Measurements from ENCODE around the gene CCM2. TPM values are rescaled to one million over a fixed set of nuclear protein-coding genes. Genes with fewer than 3 reads are reported as not detected.
A peak's percentile ranks its signal among the peaks of the same experiment; 100 is the strongest.
"Not testable (repeated sequence)": the region's sequence is repeated elsewhere in the genome, so short reads cannot be mapped to it uniquely, and the experiment has no call there.

Gene CCM2
- total RNA-seq, 1 experiment from 2014 or later = 29.0 TPM

DNA sequence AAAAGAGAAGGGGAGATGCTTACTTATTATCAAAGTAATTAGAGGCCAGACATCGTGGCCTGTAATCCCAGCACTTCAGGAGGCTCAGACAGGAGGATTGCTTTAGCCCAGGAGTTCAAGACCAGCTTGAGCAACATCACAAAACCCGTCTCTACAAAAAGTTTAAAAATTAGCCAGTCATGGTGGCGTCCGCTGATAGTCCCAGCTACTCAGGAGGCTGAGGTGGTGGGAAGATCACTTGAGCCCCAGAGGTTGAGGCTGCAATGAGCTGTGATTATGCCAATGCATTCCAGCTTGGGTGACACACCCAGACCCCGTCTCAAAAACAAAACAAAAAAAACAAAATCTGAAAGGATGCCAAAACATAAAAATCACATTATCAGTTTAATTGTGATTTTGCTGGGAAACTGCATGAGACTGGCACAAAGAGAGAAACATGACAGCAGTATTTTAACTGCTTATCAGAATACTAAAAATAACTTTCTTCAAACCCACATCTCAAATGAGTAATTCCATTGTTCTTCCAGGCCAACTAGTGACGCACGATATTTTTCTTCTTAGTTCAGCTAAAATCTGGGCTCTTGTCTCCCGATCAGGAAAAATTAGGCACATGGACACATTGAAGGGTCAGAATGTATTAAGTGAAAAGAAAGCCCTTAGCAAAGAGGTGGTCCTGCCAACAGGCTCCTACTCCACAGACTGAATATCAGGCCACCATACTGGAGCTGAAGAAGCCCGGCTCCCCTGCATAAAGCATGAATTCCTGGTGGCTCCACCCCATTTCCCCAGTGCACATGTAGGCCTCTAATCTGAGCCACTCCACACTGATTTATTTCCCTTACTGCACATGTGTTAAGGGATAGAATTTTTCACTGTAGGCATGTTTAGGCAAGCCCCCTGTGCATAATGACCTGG lies 9.6 kb upstream of the CCM2 start:
- in situ Hi-C loops (cut with HindIII; ENCODE audit: low pct_unique_long_range_greater_than_20kb, low sequenced_read_pairs) = no loop called here
- peak; percentile 88 for DNase-seq (ENCODE audit: low read depth, low spot score)

DNA sequence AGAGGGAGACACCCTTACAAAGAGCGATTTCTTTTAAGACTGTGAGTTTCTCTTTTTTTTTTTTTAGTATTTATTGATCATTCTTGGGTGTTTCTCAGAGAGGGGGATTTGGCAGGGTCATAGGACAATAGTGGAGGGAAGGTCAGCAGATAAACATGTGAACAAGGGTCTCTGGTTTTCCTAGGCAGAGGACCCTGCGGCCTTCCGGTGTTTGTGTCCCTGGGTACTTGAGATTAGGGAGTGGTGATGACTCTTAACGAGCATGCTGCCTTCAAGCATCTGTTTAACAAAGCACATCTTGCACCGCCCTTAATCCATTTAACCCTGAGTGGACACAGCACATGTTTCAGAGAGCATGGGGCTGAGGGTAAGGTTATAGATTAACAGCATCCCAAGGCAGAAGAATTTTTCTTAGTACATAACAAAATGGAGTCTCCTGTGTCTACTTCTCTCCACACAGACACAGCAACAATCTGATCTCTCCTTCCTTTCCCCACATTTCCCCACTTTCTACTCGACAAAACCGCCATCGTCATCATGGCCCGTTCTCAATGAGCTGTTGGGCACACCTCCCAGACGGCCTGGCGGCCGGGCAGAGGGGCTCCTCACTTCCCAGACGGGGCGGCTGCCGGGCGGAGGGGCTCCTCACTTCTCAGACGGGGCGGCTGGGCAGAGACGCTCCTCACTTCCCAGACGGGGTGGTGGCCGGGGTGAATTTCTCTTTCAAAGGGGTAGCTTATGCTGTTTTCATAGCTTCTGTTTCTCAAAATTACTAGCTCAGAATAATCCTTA lies 7.8 kb upstream of the CCM2 start:
- in situ Hi-C loops (cut with HindIII; ENCODE audit: low pct_unique_long_range_greater_than_20kb, low sequenced_read_pairs) = not testable (repeated sequence)

DNA sequence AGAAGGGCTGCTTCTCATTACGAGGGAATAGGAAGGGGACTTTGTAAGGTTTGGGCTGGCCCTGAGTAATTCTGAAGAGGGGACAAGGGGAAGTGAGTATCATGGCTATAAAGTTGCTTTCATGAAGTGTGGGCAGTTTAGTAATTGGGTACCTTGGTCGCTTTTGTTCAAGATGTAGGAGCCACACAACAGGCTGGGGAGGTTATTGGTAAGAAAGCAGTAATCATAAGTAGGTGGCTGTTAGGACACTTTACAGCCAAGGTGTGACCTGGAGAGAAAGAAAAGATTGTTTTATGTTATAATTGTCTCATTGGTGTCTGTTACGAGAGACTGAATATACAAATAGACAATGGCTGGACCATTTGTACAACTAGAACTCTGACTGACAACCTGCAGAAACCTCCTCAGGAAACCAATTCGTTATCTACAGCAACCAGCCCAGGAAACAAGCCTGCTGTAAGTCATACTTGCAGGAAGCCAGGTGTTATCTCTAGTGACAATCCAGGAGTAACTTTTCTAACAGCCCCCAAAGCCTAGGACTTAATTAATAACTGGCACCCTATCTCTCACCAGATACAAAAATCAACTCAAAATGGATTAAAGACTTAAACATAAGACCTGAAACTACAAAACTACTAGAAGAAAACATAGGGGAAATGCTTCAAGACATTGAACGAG lies 5.0 kb upstream of the CCM2 start:
- in situ Hi-C loops (cut with HindIII; ENCODE audit: low pct_unique_long_range_greater_than_20kb, low sequenced_read_pairs) = no loop called here
- DNase-seq (ENCODE audit: low read depth, low spot score) = no peak

More for the DNA sequence above, 7.8 kb upstream of the CCM2 start:
- DNase-seq (ENCODE audit: low read depth, low spot score) = not testable (repeated sequence)

DNA sequence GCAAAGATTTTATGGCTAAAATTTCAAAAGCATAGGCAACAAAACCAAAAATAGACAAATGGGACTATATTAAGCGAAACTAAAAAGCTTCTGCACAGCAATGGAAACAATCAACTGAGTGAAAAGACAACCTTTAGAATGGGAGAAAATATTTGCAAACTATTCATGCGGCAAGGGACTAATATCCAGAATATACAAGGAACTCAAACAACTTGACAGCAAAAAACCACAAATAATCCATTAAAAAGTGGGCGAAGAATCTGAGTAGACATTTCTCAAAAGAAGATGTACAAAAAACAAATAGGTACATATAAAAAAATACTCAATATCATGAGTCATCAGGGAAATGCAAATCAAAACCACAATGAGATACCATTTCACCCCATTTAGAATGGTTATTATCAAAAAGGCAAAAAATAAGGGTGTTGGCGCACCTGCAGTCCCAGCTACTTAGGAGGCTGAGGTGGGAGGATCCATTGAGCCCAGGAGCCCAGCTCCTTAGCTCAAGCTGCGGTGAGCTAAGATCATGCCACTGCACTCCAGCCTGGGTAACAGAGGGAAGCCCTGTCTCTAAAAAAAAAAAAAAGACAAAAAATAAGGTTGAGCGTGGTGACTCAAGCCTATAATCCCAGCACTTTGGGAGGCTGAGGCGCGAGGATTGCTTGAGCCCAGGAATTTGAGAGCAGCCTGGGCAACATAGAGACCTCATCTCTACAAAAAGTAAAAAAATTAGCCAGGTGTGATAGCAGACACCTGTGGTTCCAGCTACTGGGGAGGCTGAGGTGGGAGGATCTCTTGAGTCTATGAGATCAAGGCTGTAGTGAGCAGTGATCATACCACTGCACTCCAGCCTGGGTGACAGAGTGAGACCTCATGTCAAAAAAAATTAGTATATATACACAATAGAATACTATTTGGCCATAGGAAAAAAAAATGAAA lies 4.2 kb upstream of the CCM2 start:
- no peak for DNase-seq (ENCODE audit: low read depth, low spot score)
- in situ Hi-C loops (cut with HindIII; ENCODE audit: low pct_unique_long_range_greater_than_20kb, low sequenced_read_pairs) = no loop called here

DNA sequence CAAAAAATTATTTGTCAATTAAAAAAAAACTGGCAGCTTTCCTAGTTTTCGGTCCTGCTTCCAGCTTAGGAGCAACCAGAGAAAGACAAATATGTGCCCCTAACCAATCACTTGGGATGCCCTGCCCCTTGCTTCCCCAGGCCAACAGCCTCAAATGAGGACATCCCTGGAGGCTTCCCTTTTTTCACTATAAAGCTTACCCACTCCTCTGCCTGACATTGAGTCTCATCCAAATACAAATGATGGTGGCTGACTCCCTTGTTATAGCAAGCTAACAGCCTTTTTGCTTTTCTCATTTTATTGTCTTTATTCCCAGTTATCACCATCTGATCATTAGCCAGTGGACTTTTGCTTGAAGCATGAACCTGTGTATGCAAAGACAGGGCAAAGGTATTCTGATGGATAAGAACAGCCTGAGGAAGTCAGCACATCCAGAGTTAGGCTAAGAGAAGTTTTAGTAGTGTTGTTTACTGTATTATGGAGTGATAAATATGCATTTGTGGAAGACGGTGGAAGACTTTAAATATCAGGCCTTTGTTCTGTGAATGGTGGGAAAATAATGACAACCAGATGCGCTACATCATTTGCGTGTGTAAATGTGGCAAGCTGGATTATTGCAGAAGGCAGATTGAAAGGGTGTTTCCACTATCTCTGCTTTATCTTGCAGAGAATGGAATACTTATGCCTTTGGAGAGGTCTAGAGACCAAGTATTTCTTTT lies 1.7 kb upstream of the CCM2 start:
- no peak for DNase-seq (ENCODE audit: low read depth, low spot score)
- in situ Hi-C loops (cut with HindIII; ENCODE audit: low pct_unique_long_range_greater_than_20kb, low sequenced_read_pairs) = no loop called here

DNA sequence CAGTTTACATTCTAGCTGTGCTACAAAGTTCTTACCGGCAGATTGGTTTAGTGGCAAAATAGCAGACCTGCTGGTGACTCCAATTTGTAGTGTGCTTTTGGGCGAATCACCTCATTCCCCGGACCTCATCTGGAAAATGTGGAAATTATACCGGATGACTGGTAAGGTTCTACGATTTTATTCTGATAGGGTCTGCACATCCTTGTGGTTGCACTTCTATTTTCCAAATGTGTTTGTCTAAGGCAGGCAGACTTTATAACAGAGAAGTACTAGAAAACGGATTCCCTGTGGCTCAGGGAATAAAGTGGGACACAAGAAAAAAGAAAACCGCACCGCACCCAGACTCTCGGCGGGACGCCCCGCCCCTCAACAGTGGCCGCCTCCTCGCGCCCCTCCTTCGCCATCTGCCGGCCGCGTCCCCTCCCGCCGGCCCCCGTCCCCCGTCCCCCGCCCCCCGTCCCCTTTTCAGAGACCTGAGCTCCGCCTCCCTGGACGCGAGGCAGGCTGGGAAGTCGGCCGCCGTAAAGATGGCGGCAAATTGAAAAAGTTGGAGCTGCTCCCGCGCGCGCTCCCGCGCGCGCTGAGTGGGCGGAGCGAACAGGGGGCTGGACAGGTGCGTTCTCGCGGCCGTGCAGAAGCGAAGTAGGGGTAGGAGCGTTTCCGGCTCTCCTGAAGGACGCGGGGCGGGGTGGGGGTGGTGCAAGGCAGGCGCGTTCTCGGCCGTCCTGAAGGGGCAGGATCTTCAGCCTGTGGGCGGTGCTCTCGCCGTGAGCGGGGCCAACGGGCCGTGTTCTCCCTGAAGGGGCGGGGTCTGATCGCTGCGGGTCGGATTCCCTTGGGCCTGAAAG lies 532 bp upstream of the CCM2 start:
- in situ Hi-C loops (cut with HindIII; ENCODE audit: low pct_unique_long_range_greater_than_20kb, low sequenced_read_pairs) = no loop called here
- peak; percentile 100 for DNase-seq (ENCODE audit: low read depth, low spot score)

GRCh38 chr7:45001138-45001694 lies 1.2 kb downstream of the CCM2 start:
- no peak for DNase-seq (ENCODE audit: low read depth, low spot score)
- in situ Hi-C loops (cut with HindIII; ENCODE audit: low pct_unique_long_range_greater_than_20kb, low sequenced_read_pairs) = no loop called here

GRCh38 chr7:45001826-45002225 lies 1.8 kb downstream of the CCM2 start:
- DNase-seq (ENCODE audit: low read depth, low spot score) = no peak
- in situ Hi-C loops (cut with HindIII; ENCODE audit: low pct_unique_long_range_greater_than_20kb, low sequenced_read_pairs) = no loop called here

DNA sequence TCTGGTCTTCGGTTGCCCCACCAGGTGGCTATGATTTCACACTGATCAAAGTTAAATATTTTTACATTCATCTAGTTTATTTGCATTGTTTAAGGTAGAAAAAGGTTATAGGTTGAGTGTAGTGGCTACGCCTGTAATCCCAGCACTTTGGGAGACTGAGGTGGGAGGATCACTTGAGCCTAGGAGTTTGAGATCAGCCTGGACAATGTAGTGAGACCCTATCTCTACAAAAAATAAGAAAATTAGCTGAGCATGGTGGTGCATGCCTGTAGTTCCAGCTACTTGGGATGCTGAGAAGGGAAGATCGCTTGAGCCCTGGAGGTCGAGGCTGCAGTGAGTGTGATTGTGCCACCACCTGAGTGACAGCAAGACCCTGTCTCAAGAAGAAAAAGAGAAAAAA lies 3.8 kb downstream of the CCM2 start:
- no peak for DNase-seq (ENCODE audit: low read depth, low spot score)
- in situ Hi-C loops (cut with HindIII; ENCODE audit: low pct_unique_long_range_greater_than_20kb, low sequenced_read_pairs) = no loop called here

- in situ Hi-C loops (cut with HindIII; ENCODE audit: low pct_unique_long_range_greater_than_20kb, low sequenced_read_pairs) = no loop called here
Measured at GRCh38 chr7:45007106-45007505, 7.1 kb downstream of the CCM2 start.

GRCh38 chr7:45007571-45008328 lies 7.7 kb downstream of the CCM2 start:
- in situ Hi-C loops (cut with HindIII; ENCODE audit: low pct_unique_long_range_greater_than_20kb, low sequenced_read_pairs) = no loop called here

More at GRCh38 chr7:45007106-45007505, 7.1 kb downstream of the CCM2 start:
- DNase-seq (ENCODE audit: low read depth, low spot score) = no peak

DNA sequence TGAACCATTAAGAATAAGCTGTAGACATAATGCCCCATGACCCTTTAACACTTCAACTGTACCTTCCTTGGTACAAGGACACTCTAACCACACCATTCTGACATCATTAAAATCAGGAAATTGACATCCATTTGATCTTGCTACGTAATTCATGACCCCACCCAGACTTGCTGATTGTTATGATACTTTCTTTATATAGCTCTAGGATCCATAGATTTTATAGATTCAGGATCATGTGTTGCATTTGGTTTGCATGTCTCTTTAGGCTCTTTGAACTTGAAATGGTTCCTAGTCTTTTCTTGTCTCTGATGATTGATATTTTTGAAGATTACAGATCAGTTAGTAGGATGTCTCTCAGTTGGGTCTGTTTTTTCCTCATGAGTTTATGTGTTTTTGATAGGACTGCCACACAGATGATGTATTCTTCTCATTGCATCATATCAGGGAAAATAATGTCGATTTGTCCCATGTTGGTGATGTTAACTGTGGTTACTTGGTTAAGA lies 13.5 kb downstream of the CCM2 start:
- no peak for DNase-seq (ENCODE audit: low read depth, low spot score)
- in situ Hi-C loops (cut with HindIII; ENCODE audit: low pct_unique_long_range_greater_than_20kb, low sequenced_read_pairs) = no loop called here

More at GRCh38 chr7:45007571-45008328, 7.7 kb downstream of the CCM2 start:
- DNase-seq (ENCODE audit: low read depth, low spot score) = no peak

GRCh38 chr7:45015313-45015712 lies 15.3 kb downstream of the CCM2 start:
- in situ Hi-C loops (cut with HindIII; ENCODE audit: low pct_unique_long_range_greater_than_20kb, low sequenced_read_pairs) = no loop called here
- no peak for DNase-seq (ENCODE audit: low read depth, low spot score)

DNA sequence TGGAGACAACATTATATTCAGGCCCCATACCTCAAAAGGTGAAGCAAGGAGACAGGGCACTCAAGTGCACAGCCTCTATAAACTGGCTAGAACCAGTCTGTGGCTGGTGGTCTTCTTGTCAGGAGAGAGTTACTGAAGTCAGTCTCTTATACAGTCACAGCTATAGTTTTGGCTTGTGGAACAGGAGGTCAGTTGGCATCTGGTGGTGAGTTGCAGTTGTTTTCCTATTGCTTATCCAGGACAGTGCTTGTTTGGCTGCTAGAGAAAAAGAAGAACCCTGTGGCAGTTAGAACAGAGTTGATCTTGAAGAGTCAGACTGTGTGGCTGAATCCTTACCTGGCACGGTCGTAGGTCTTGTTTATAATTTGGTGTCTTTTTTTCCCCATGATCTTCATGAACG lies 17.3 kb downstream of the CCM2 start:
- in situ Hi-C loops (cut with HindIII; ENCODE audit: low pct_unique_long_range_greater_than_20kb, low sequenced_read_pairs) = no loop called here
- no peak for DNase-seq (ENCODE audit: low read depth, low spot score)

DNA sequence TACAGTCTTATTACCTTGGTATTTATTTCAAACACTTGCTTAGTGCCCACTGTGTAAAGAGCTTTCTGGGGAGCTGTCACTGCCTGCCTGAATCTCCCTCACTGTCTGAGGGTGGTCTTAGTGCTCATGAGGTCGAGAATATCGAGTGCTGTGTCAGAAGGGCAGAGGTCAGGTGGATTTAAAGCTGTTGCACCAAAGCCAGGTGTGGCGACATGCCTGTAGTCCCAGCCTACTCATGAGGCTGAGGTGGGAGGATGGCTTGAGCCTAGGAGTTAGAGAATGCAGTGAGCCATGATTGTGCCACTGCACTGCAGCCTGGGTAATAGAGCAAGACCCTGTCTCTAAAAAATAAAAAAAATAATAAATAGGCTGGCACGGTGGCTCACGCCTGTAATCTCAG lies 20.9 kb downstream of the CCM2 start:
- in situ Hi-C loops (cut with HindIII; ENCODE audit: low pct_unique_long_range_greater_than_20kb, low sequenced_read_pairs) = no loop called here
- no peak for DNase-seq (ENCODE audit: low read depth, low spot score)

Data from SK-MEL-5 (cell line).